Stomach (tissue), 9 donors: ENCODE data around the gene GCHFR. TPM values are rescaled to one million over a fixed set of nuclear protein-coding genes. Genes with fewer than 3 reads are reported as not detected.
A peak's percentile ranks its signal among the peaks of the same experiment; 100 is the strongest.

Source experiments
- DNase-seq, 2 donors: peaks; one replicate each; pipeline versions ENCODE4 v3.0.0 to v3.0.0-alpha.2; 2013 to 2019
- H3K27ac ChIP-seq, 5 donors: fragments of 200-600 bp in 4 of 5; sonication (generic) in 4 of 5; one replicate each; pipeline ENCODE4 v1.5.1; 2013 to 2019; ENCODE audit warnings: mild to moderate bottlenecking in 1 of 5, moderate library complexity in 1 of 5
- H3K27me3 ChIP-seq, 3 donors: fragments of 200-600 bp; sonication (generic); one replicate each; pipeline ENCODE4 v1.5.1; 2017 to 2019; ENCODE audit warnings: mixed run types in 1 of 3
- H3K36me3 ChIP-seq, 4 donors: fragments of 200-600 bp; sonication (generic); 1 replicate in 3 of 4; 2 replicates in 1 of 4; pipeline ENCODE4 v1.5.1; 2016 to 2019
- H3K4me1 ChIP-seq, 4 donors: fragments of 200-600 bp; sonication (generic); one replicate each; pipeline ENCODE4 v1.5.1; 2016 to 2019
- H3K4me3 ChIP-seq, 4 donors: fragments of 200-600 bp; sonication (generic) in 3 of 4; one replicate each; pipeline ENCODE4 v1.5.1; 2016 to 2019; ENCODE audit warnings: mild to moderate bottlenecking in 1 of 4
- H3K9me3 ChIP-seq, 4 donors: fragments of 200-600 bp; sonication (generic); one replicate each; pipeline ENCODE4 v1.5.1; 2016 to 2019
- CTCF ChIP-seq, 7 experiments: fragments of 450-650 bp in 4 of 7; fragments of 200-600 bp in 3 of 7; sonication (generic) in 3 of 7; IDR thresholded peaks; one replicate each; pipeline ENCODE4 v1.5.1; 2016 to 2019; ENCODE audit warnings: antibody characterized with exemption in 7 of 7, control low read depth in 2 of 7, mild to moderate bottlenecking in 1 of 7
- EP300 ChIP-seq: sonication (generic); formaldehyde crosslinking; IDR thresholded peaks from one replicate; pipeline ENCODE4 v1.6.1; 2017; ENCODE audit warnings: antibody characterized with exemption
- POLR2A ChIP-seq, 4 donors: fragments of 450-650 bp; IDR thresholded peaks; one replicate each; pipeline ENCODE4 v1.6.1; 2016; ENCODE audit warnings: antibody characterized with exemption in 4 of 4, control low read depth in 2 of 4, mild to moderate bottlenecking in 1 of 4, moderate library complexity in 1 of 4
- POLR2AphosphoS5 ChIP-seq, 3 donors: sonication (generic); formaldehyde crosslinking; IDR thresholded peaks; one replicate each; pipeline ENCODE4 v1.6.1; 2016; ENCODE audit warnings: antibody characterized with exemption in 3 of 3
- WGBS, 5 donors: extraction: QIAGEN DNeasy Blood & Tissue Kit in 3 of 5; methylation state at CpG; one replicate each; pipeline versions ENCODE4 v1.1.5 to v1.1.7; 2013 to 2018; 5-methylcytosine and 5-hydroxymethylcytosine counted together
- intact Hi-C: fragments of 100-400 bp; cut with DNase I; formaldehyde crosslinking; loops from one replicate; pipeline ENCODE4 v1.15.1; 2023; ENCODE audit warnings: low total_unique reads
- polyA plus RNA-seq, 3 donors: library from polyadenylated mRNA; stranded (reverse); fragments of 200-250 nt; gene quantifications; one replicate each; pipeline ENCODE4 v1.2.3, GENCODE V29; 2013
- total RNA-seq, 5 donors: library from RNA; depleted of rRNA; stranded (reverse); fragments of >200 nt; gene quantifications; one replicate each; pipeline versions ENCODE4 v1.1.0 to v1.2.3, GENCODE V29; 2014 to 2016
- donor health status: healthy with polysubstance abuse.
- donor health status: Bipolar disorder and iron deficiency.
- donor health status: healthy.

Gene GCHFR
- total and polyA plus RNA-seq, 8 donors = 1.3 to 37.4 (median 17.5) TPM; not detected in 2

GRCh38 chr15:40766194-40766815 lies 2.4 kb downstream of the GCHFR start:
- Histone ChIP-seq H3K27me3 (no peaks in the 10 kb centered on the region), H3K36me3 (peaks cover 3 to 33% (median 25%) of the 10 kb centered on the region in 4 donors), H3K4me1 (peaks cover 66 to 94% (median 86%) of the 10 kb centered on the region in 4 donors), H3K9me3 (no peaks in the 10 kb centered on the region), H3K27ac (peak overlapping the region in 3 of 5 donors; percentile 80 to 93 (median 89)), H3K4me3 (peak overlapping the region in 1 of 4 donors; percentile 76)
- intact Hi-C loops = no loop called here
- no peak for DNase-seq
- TF ChIP-seq POLR2A (IDR thresholded peaks at IDR 0.05) (no peak), EP300 (no peak), CTCF (IDR thresholded peaks at IDR 0.05) (no peak), POLR2AphosphoS5 (IDR thresholded peaks at IDR 0.05) (no peak)
- 65 to 80% (median 75%) methylated on average over 6 to 7 of the region's 7 CpGs for WGBS, 5 donors

- intact Hi-C loops = no loop called here
- Histone ChIP-seq H3K27me3 (no peaks in the 10 kb centered on the region), H3K27ac (peak overlapping the region in 2 of 5 donors; percentile 86 to 93), H3K36me3 (peaks cover 3 to 42% (median 33%) of the 10 kb centered on the region in 4 donors), H3K9me3 (no peaks in the 10 kb centered on the region), H3K4me3 (no peak overlapping the region), H3K4me1 (peaks cover 66 to 87% (median 85%) of the 10 kb centered on the region in 4 donors)
- 85 to 90% (median 87%) methylated on average over 28 to 32 of the region's 32 CpGs for WGBS, 5 donors
- TF ChIP-seq POLR2A (IDR thresholded peaks at IDR 0.05) = no peak
- TF ChIP-seq CTCF (IDR thresholded peaks at IDR 0.05) = no peak
- TF ChIP-seq EP300 = no peak
- no peak for TF ChIP-seq POLR2AphosphoS5 (IDR thresholded peaks at IDR 0.05)
- DNase-seq = no peak
These were observed 3.3 kb downstream of the GCHFR start for GRCh38 chr15:40766906-40767837.

- intact Hi-C loops = no loop called here
- 75 to 88% (median 84%) methylated on average over 27 to 29 of the region's 29 CpGs for whole genome bisulfite sequencing, 5 donors
- peaks cover 60 to 83% (median 78%) of the 10 kb centered on the region in 4 donors for H3K4me1 ChIP-seq
- no peak for DNase-seq
- no peaks in the 10 kb centered on the region for H3K27me3 ChIP-seq
- H3K27ac ChIP-seq = peak overlapping the region; percentile 41 to 91 (median 75)
- H3K9me3 ChIP-seq = no peaks in the 10 kb centered on the region
- TF ChIP-seq EP300 (no peak), POLR2AphosphoS5 (IDR thresholded peaks at IDR 0.05) (no peak)
- peaks cover 7 to 50% (median 41%) of the 10 kb centered on the region in 4 donors for H3K36me3 ChIP-seq
- H3K4me3 ChIP-seq = no peak overlapping the region
These were observed 4.1 kb downstream of the GCHFR start for GRCh38 chr15:40767838-40768500.

- intact Hi-C loops = no loop called here
- peak overlapping the region in 1 of 4 donors; percentile 16 for H3K4me3 ChIP-seq
- H3K9me3 ChIP-seq = no peaks in the 10 kb centered on the region
- TF ChIP-seq POLR2AphosphoS5 (IDR thresholded peaks at IDR 0.05) (peak in 2 of 3 donors; percentile 17 to 73), EP300 (no peak), POLR2A (IDR thresholded peaks at IDR 0.05) (no peak), CTCF (IDR thresholded peaks at IDR 0.05) (no peak)
- DNase-seq = peak; percentile 53 to 66
- peak overlapping the region; percentile 47 to 91 (median 77) for H3K27ac ChIP-seq
- peaks cover 53 to 75% (median 70%) of the 10 kb centered on the region in 4 donors for H3K4me1 ChIP-seq
- 29 to 52% (median 35%) methylated on average over 20 to 21 of the region's 21 CpGs for WGBS, 5 donors
- peaks cover 13 to 57% (median 48%) of the 10 kb centered on the region in 4 donors for H3K36me3 ChIP-seq
- no peaks in the 10 kb centered on the region for H3K27me3 ChIP-seq
These were observed 4.8 kb downstream of the GCHFR start for GRCh38 chr15:40768521-40769273.
